Measurements from ENCODE around the gene KIAA2012. TPM values are rescaled to one million over a fixed set of nuclear protein-coding genes. Genes with fewer than 3 reads are reported as not detected.

KIAA2012 gene
- total and polyA plus RNA-seq, 2 of the 8 experiments (the other 6 are each of a cell fraction or from before 2014, with no cell fraction given): not detected

- Histone ChIP-seq H3K27me3 (replicated peaks in 1 of 4; ENCODE audit: control insufficient read depth in 3 of 4, extremely low read depth in 1 of 4, insufficient read depth in 3 of 4, low read length in 3 of 4) (peaks cover 0 to 3% (median 0%) of the 10 kb centered on the region in 4 experiments; a peak in 3 of 7 replicates), H3K79me2 (ENCODE audit: control insufficient read depth in 1 of 2, insufficient read depth in 2 of 2, low read length in 2 of 2) (no peaks in the 10 kb centered on the region), H3K4me3 (ENCODE audit: extremely low read depth in 1 of 4, insufficient read depth in 2 of 4, low read depth in 3 of 4, low read length in 4 of 4) (peak overlapping the region; percentile 4 to 42 (median 20); a peak in 4 of 8 replicates), H3K23ac (ENCODE audit: insufficient read length) (no peak overlapping the region), H3K4ac (replicated peaks; ENCODE audit: insufficient read length, low read depth, low read length) (peak overlapping the region; percentile 58), H3K18ac (ENCODE audit: extremely low read depth, low read length) (peak overlapping the region; percentile 79), H2BK15ac (ENCODE audit: low read length) (0 out of 2 replicates have a peak overlapping the region, but pooled peaks have one; percentile 12), H3K9me3 (ENCODE audit: insufficient read depth in 2 of 2, low read depth in 1 of 2, low read length in 1 of 2) (no peaks in the 10 kb centered on the region), H4K91ac (replicated peaks; ENCODE audit: insufficient read length, low read length) (peak overlapping the region; percentile 80), H3K14ac (ENCODE audit: insufficient read length) (no peak overlapping the region), H3K79me1 (ENCODE audit: low read depth, low read length) (no peaks in the 10 kb centered on the region), H3K4me1 (replicated peaks in 1 of 4; ENCODE audit: control insufficient read depth in 3 of 4, insufficient read depth in 4 of 4, low read length in 3 of 4) (peaks cover 13 to 28% (median 25%) of the 10 kb centered on the region in 4 experiments), H3K56ac (replicated peaks; ENCODE audit: insufficient read length, low read depth, low read length) (no peak overlapping the region), H2AFZ (ENCODE audit: low read length) (no peak overlapping the region), H4K20me1 (replicated peaks in 1 of 2; ENCODE audit: control insufficient read depth in 1 of 2, insufficient read depth in 2 of 2, low read length in 2 of 2) (no peaks in the 10 kb centered on the region), H2BK5ac (ENCODE audit: low read depth, low read length) (peak overlapping the region; percentile 93), H2BK20ac (ENCODE audit: low read length) (peak overlapping the region; percentile 68; the same call in 1 of the 2 replicates), H3K9ac (replicated peaks in 1 of 4; ENCODE audit: extremely low read depth in 1 of 4, low read depth in 3 of 4, low read length in 3 of 4) (peak overlapping the region; percentile 8 to 48 (median 28); a peak in 5 of 7 replicates), H3K4me2 (ENCODE audit: insufficient read depth in 1 of 2, low read depth in 2 of 2, low read length in 2 of 2) (peak overlapping the region; percentile 68 to 78), H2AK5ac (ENCODE audit: low read depth, low read length) (peak overlapping the region; percentile 76; the same call in 1 of the 2 replicates), H2BK12ac (ENCODE audit: low read depth, low read length) (peak overlapping the region; percentile 99), H3K23me2 (ENCODE audit: low read depth, low read length) (no peaks in the 10 kb centered on the region; the same call in 1 of the 2 replicates), H4K5ac (ENCODE audit: insufficient read length, low read depth, low read length) (peak overlapping the region; percentile 92), H2BK120ac (replicated peaks; ENCODE audit: low read depth, low read length) (peak overlapping the region; percentile 49), H4K8ac (ENCODE audit: extremely low read depth, insufficient read depth, low read length) (peak overlapping the region; percentile 75; the same call in 1 of the 2 replicates), H3K27ac (ENCODE audit: low read depth, low read length) (peak overlapping the region; percentile 66), H3K36me3 (ENCODE audit: control insufficient read depth in 2 of 4, insufficient read depth in 4 of 4, low read length in 3 of 4) (no peaks in the 10 kb centered on the region)
- POLR2A ChIA-PET (ENCODE audit: partially characterized antibody): interaction anchor here (0.8 to 3.0 kb wide), 15 partner anchors 8 to 163 kb away, joined by 3 to 18 read pairs (median 4); no protein-coding TSS in a partner anchor
- DNase-seq (ENCODE audit: low read depth in 1 of 2, low spot score in 2 of 2) (peak in 1 of 2 experiments; percentile 63), FAIRE-seq (no peak)
- CTCF ChIA-PET (ENCODE audit: partially characterized antibody): interaction anchor here (1.0 to 2.6 kb wide), 9 partner anchors 12 to 164 kb away, joined by 3 to 13 read pairs (median 5); no protein-coding TSS in a partner anchor
- no peak for TF ChIP-seq CREB1 (IDR thresholded peaks at IDR 0.05)
- TF ChIP-seq SIN3A (conservative IDR thresholded peaks at IDR 0.05 in 1 of 2, IDR thresholded peaks at IDR 0.05 in 1 of 2; ENCODE audit: low read depth in 1 of 2, low read length in 2 of 2): no peak
- TF ChIP-seq SRF (IDR thresholded peaks at IDR 0.05; ENCODE audit: low read depth, low read length): no peak
- TF ChIP-seq RAD21 (IDR thresholded peaks at IDR 0.05 in 1 of 2, conservative IDR thresholded peaks at IDR 0.05 in 1 of 2; ENCODE audit: low read depth in 2 of 2, low read length in 2 of 2): 0 out of 4 replicates have a peak, but pooled peaks of 1 of the 2 experiments have one; percentile 0
- TF ChIP-seq E2F6 (IDR thresholded peaks at IDR 0.05): 0 out of 2 replicates have a peak, but pooled peaks have one; percentile 19
- TF ChIP-seq MAX (IDR thresholded peaks at IDR 0.05): peak; percentile 16; the same call in 1 of the 2 replicates
- peak; percentile 5; the same call in 1 of the 2 replicates for TF ChIP-seq TBP (IDR thresholded peaks at IDR 0.05; ENCODE audit: low read depth, low read length)
- no peak for TF ChIP-seq BACH1 (IDR thresholded peaks at IDR 0.05; ENCODE audit: low read length)
- WGBS, 2 experiments (ENCODE audit: extremely low coverage in 1 of 2, insufficient coverage in 1 of 2, insufficient read length in 1 of 2, insufficient replicate concordance in 2 of 2, low coverage in 1 of 2, low lambda C conversion rate in 2 of 2, missing lambda C conversion rate in 1 of 2): 15% methylated on average over 8 of the region's 8 CpGs; no CpG with 5 or more reads in 1 of the 2 experiments
Measured at GRCh38 chr2:202023904-202024266, 49.2 kb upstream of the KIAA2012 start.

All from H1 (cell line).